Natural killer cell (primary cell): ENCODE data around the gene CRIP1. TPM values are rescaled to one million over a fixed set of nuclear protein-coding genes. Genes with fewer than 3 reads are reported as not detected.

Source experiments
- ATAC-seq, 3 donors: fragments of 150-1000 bp in 2 of 3; fragments of 200-7000 bp in 1 of 3; cut with Tn5 transposase; 1 replicate in 1 of 3; 2 replicates in 2 of 3; pipeline ENCODE4 v1.10.0; 2021; ENCODE audit warnings: mild to moderate bottlenecking in 2 of 3, moderate library complexity in 2 of 3
- DNase-seq, 2 donors: peaks; one replicate each; pipeline versions ENCODE4 v3.0.0 to v3.0.0-alpha.2; 2013 to 2021; ENCODE audit warnings: mixed read lengths in 1 of 2
- H3K27ac ChIP-seq: one replicate; pipeline ENCODE4 v1.5.1; 2013; ENCODE audit warnings: mild to moderate bottlenecking, low read length
- H3K27me3 ChIP-seq: one replicate; pipeline ENCODE4 v1.6.1; 2013; ENCODE audit warnings: low read length; ENCODE audit not compliant: control insufficient read depth, insufficient read depth
- H3K36me3 ChIP-seq: one replicate; pipeline ENCODE4 v1.6.1; 2013; ENCODE audit warnings: low read length; ENCODE audit not compliant: control insufficient read depth, insufficient read depth
- H3K4me1 ChIP-seq: one replicate; pipeline ENCODE4 v1.6.1; 2013; ENCODE audit warnings: low read length; ENCODE audit not compliant: control insufficient read depth, insufficient read depth
- H3K4me3 ChIP-seq: one replicate; pipeline ENCODE4 v1.5.1; 2013; ENCODE audit warnings: low read length
- H3K9me3 ChIP-seq: one replicate; pipeline ENCODE4 v1.6.1; 2013; ENCODE audit warnings: low read length; ENCODE audit not compliant: control insufficient read depth, insufficient read depth
- H3K27ac Mint-ChIP-seq, 2 donors: one replicate each; pipeline ENCODE4 v1.8.0; 2022; ENCODE audit warnings: mild to moderate bottlenecking in 2 of 2, mixed read lengths in 2 of 2, moderate library complexity in 1 of 2
- H3K27me3 Mint-ChIP-seq, 2 donors: one replicate each; pipeline ENCODE4 v1.8.0; 2022; ENCODE audit warnings: low read depth in 2 of 2, mixed read lengths in 2 of 2
- H3K36me3 Mint-ChIP-seq: one replicate; pipeline ENCODE4 v1.8.0; 2022; ENCODE audit warnings: mixed read lengths
- H3K4me1 Mint-ChIP-seq, 2 donors: one replicate each; pipeline ENCODE4 v1.8.0; 2022; ENCODE audit warnings: mixed read lengths in 2 of 2
- H3K4me3 Mint-ChIP-seq: one replicate; pipeline ENCODE4 v1.8.0; 2022; ENCODE audit warnings: mild to moderate bottlenecking, moderate library complexity, mixed read lengths
- H3K9me3 Mint-ChIP-seq, 2 donors: one replicate each; pipeline ENCODE4 v1.8.0; 2022; ENCODE audit warnings: mixed read lengths in 2 of 2
- CTCF ChIP-seq: fragments of 200-600 bp; IDR thresholded peaks from one replicate; pipeline ENCODE4 v1.8.0; 2022; ENCODE audit warnings: antibody characterized with exemption
- WGBS: methylation state at CpG from one replicate; pipeline ENCODE4 v1.1.7; 2013; ENCODE audit warnings: missing lambda C conversion rate; ENCODE audit not compliant: insufficient coverage; 5-methylcytosine and 5-hydroxymethylcytosine counted together
- intact Hi-C: fragments of 100-400 bp; cut with micrococcal nuclease; formaldehyde crosslinking; loops from one replicate; pipeline ENCODE4 v1.14.2; 2022
- total RNA-seq, 4 donors: library from RNA; stranded (reverse); fragments of 120-200 nt in 1 of 4; gene quantifications; one replicate each; pipeline versions ENCODE4 v1.2.3 to v1.2.4, GENCODE V29; 2013 to 2022

The CRIP1 gene
- total RNA-seq, 3 donors from 2014 or later (not counting 1 experiment from before 2014, with no cell fraction given), result 276 to 334 (median 290) TPM

GRCh38 chr14:105484997-105485393, 1.7 kb upstream of the CRIP1 start:
- ATAC-seq (no peak), DNase-seq (no peak)
- TF ChIP-seq CTCF, result no peak
- Mint-ChIP-seq H3K36me3 (no peaks in the 10 kb centered on the region), H3K9me3 (no peaks in the 10 kb centered on the region), H3K27me3 (no peaks in the 10 kb centered on the region), H3K4me3 (peak overlapping the region; percentile 77), H3K4me1 (peaks cover 25 to 85% of the 10 kb centered on the region in 2 donors), H3K27ac (peak overlapping the region; percentile 94 to 100)
- H3K36me3 ChIP-seq, result peaks cover 6% of the 10 kb centered on the region
- peak overlapping the region; percentile 98 for H3K27ac ChIP-seq
- peaks cover 94% of the 10 kb centered on the region for H3K4me1 ChIP-seq
- no peaks in the 10 kb centered on the region for H3K27me3 ChIP-seq
- WGBS, result 90% methylated on average over 16 of the region's 16 CpGs
- no peak overlapping the region for H3K4me3 ChIP-seq
- intact Hi-C loops, result no loop called here
- no peaks in the 10 kb centered on the region for H3K9me3 ChIP-seq

- H3K36me3 Mint-ChIP-seq, result no peaks in the 10 kb centered on the region
- peak overlapping the region; percentile 77 for H3K4me3 Mint-ChIP-seq
- Histone ChIP-seq H3K4me3 (peak overlapping the region; percentile 92), H3K27me3 (no peaks in the 10 kb centered on the region), H3K36me3 (peaks cover 6% of the 10 kb centered on the region), H3K9me3 (no peaks in the 10 kb centered on the region), H3K27ac (peak overlapping the region; percentile 98), H3K4me1 (peaks cover 90% of the 10 kb centered on the region)
- ATAC-seq (no peak), DNase-seq (peak in 1 of 2 donors; percentile 84)
- peaks cover 25 to 78% of the 10 kb centered on the region in 2 donors for H3K4me1 Mint-ChIP-seq
- TF ChIP-seq CTCF, result peak; percentile 24
- H3K27ac Mint-ChIP-seq, result peak overlapping the region; percentile 94 to 100
- 33% methylated on average over 12 of the region's 12 CpGs for WGBS
- no peaks in the 10 kb centered on the region for H3K9me3 Mint-ChIP-seq
- intact Hi-C loops, result no loop called here
- H3K27me3 Mint-ChIP-seq, result no peaks in the 10 kb centered on the region
Measured at GRCh38 chr14:105485739-105486162, 935 bp upstream of the CRIP1 start.

- H3K9me3 Mint-ChIP-seq, result no peaks in the 10 kb centered on the region
- DNase-seq, result peak in 1 of 2 donors; percentile 71
- TF ChIP-seq CTCF, result no peak
Measured at GRCh38 chr14:105486974-105487448, 325 bp downstream of the CRIP1 start.

More at GRCh38 chr14:105486974-105487448, 325 bp downstream of the CRIP1 start:
- intact Hi-C loops, result no loop called here
- H3K27me3 ChIP-seq, result no peaks in the 10 kb centered on the region
- H3K27me3 Mint-ChIP-seq, result no peaks in the 10 kb centered on the region
- ATAC-seq, result no peak
- H3K4me3 ChIP-seq, result peak overlapping the region; percentile 92
- H3K4me1 Mint-ChIP-seq, result peaks cover 28 to 77% of the 10 kb centered on the region in 2 donors
- no peaks in the 10 kb centered on the region for H3K36me3 Mint-ChIP-seq
- peak overlapping the region; percentile 94 to 100 for H3K27ac Mint-ChIP-seq
- no peaks in the 10 kb centered on the region for H3K9me3 ChIP-seq
- peaks cover 84% of the 10 kb centered on the region for H3K4me1 ChIP-seq
- under 1% methylated on average over 45 of the region's 45 CpGs for WGBS
- H3K27ac ChIP-seq, result peak overlapping the region; percentile 98
- H3K36me3 ChIP-seq, result peaks cover 6% of the 10 kb centered on the region
- H3K4me3 Mint-ChIP-seq, result peak overlapping the region; percentile 91
